SK-N-SH (cell line): ENCODE results near the gene OSBP2. TPM values are rescaled to one million over a fixed set of nuclear protein-coding genes. Genes with fewer than 3 reads are reported as not detected.

Experiments
- CTCF ChIA-PET: fragments of 300-600, 350-600 bp; formaldehyde crosslinking; extraction: SDS; loops from one replicate; lab custom pipeline; 2021; lab: Yijun Ruan, JAX
- POLR2A ChIA-PET: fragments of 350-600 bp; sonication (Branson Sonifier 250); formaldehyde crosslinking; extraction: SDS; loops from one replicate; lab custom pipeline; 2020; ENCODE audit warnings: antibody characterized with exemption, inconsistent platforms; lab: Yijun Ruan, JAX
- DNase-seq: peaks from one replicate; pipeline ENCODE4 v3.0.0; 2012
- H2AFZ ChIP-seq: fragments of 200-600 bp; sonication (generic); 2 replicates; pipeline ENCODE4 v1.8.1; 2016; ENCODE audit warnings: antibody characterized with exemption, mild to moderate bottlenecking, low read depth
- H3F3A ChIP-seq: fragments of 200-600 bp; sonication (generic); replicated peaks from 2 replicates; pipeline ENCODE3; 2016; ENCODE audit warnings: antibody characterized with exemption, mild to moderate bottlenecking; ENCODE audit not compliant: insufficient read depth
- H3K27ac ChIP-seq, 2 experiments: fragments of 200-500 bp in 1 of 2; fragments of 200-600 bp in 1 of 2; sonication (Bioruptor generic) in 1 of 2; sonication (generic), shearing (Covaris generic) in 1 of 2; 2 replicates each; pipeline versions ENCODE4 v1.5.1 to v1.6.1; 2014 to 2016; ENCODE audit warnings: low read depth in 2 of 2, inconsistent platforms in 1 of 2, low read length in 1 of 2, mild to moderate bottlenecking in 1 of 2, mixed read lengths in 1 of 2
- H3K27me3 ChIP-seq: fragments of 200-600 bp; sonication (generic), shearing (Covaris generic); 2 replicates; pipeline ENCODE4 v1.6.1; 2016; ENCODE audit warnings: mixed run types; ENCODE audit not compliant: insufficient read depth
- H3K36me3 ChIP-seq, 2 experiments: fragments of 200-500 bp in 1 of 2; fragments of 200-600 bp in 1 of 2; sonication (Bioruptor generic) in 1 of 2; sonication (generic) in 1 of 2; replicated peaks in 1 of 2; 2 replicates each; pipeline versions ENCODE3 to v1.5.1; 2014 to 2016; ENCODE audit warnings: low read length in 1 of 2, mild to moderate bottlenecking in 1 of 2; ENCODE audit not compliant: insufficient read depth in 2 of 2, control insufficient read depth in 1 of 2
- H3K4me1 ChIP-seq, 2 experiments: fragments of 200-500 bp in 1 of 2; fragments of 200-600 bp in 1 of 2; sonication (Bioruptor generic) in 1 of 2; sonication (generic), shearing (Covaris generic) in 1 of 2; 2 replicates each; pipeline versions ENCODE4 v1.5.1 to v1.6.1; 2014 to 2016; ENCODE audit warnings: low read depth in 1 of 2, low read length in 1 of 2, mixed run types in 1 of 2; ENCODE audit not compliant: insufficient read depth in 2 of 2, control insufficient read depth in 1 of 2
- H3K4me2 ChIP-seq: fragments of 200-600 bp; sonication (generic), shearing (Covaris generic); 2 replicates; pipeline ENCODE4 v1.6.1; 2017; ENCODE audit warnings: mixed run types
- H3K4me3 ChIP-seq, 2 experiments: fragments of 200-500 bp in 1 of 2; fragments of 200-600 bp in 1 of 2; sonication (Bioruptor generic) in 1 of 2; sonication (generic), shearing (Covaris generic) in 1 of 2; 2 replicates each; pipeline versions ENCODE4 v1.5.1 to v1.8.1; 2014 to 2016; ENCODE audit warnings: low read depth in 2 of 2, inconsistent platforms in 1 of 2, low read length in 1 of 2, mild to moderate bottlenecking in 1 of 2, mixed read lengths in 1 of 2, moderate library complexity in 1 of 2
- H3K79me2 ChIP-seq: fragments of 200-600 bp; sonication (generic); 2 replicates; pipeline ENCODE4 v1.8.1; 2017; ENCODE audit warnings: mild to moderate bottlenecking; ENCODE audit not compliant: insufficient read depth
- H3K9ac ChIP-seq: fragments of 200-600 bp; sonication (generic); 2 replicates; pipeline ENCODE4 v1.6.1; 2017; ENCODE audit warnings: mixed run types
- H3K9me2 ChIP-seq: fragments of 200-600 bp; sonication (generic); 2 replicates; pipeline ENCODE4 v1.6.1; 2017; ENCODE audit warnings: mixed run types
- H3K9me3 ChIP-seq: fragments of 200-600 bp; sonication (generic); 2 replicates; pipeline ENCODE4 v1.6.1; 2017; ENCODE audit warnings: mixed run types, mild to moderate bottlenecking, moderate library complexity
- H4K20me1 ChIP-seq: fragments of 200-600 bp; sonication (generic); 2 replicates; pipeline ENCODE4 v1.6.1; 2017; ENCODE audit warnings: mild to moderate bottlenecking, mixed run types; ENCODE audit not compliant: insufficient read depth
- ELF1 ChIP-seq: IDR thresholded peaks from 2 replicates; pipeline ENCODE4 v1.4.0; 2012
- EP300 ChIP-seq, 2 experiments: IDR thresholded peaks; 2 replicates each; pipeline versions ENCODE4 v1.4.0 to v1.6.1; 2012; ENCODE audit warnings: borderline replicate concordance in 1 of 2, low read depth in 1 of 2, low read length in 1 of 2
- FOSL2 ChIP-seq: IDR thresholded peaks from 2 replicates; pipeline ENCODE4 v1.4.0; 2012; ENCODE audit warnings: low read depth, mild to moderate bottlenecking, moderate library complexity, borderline replicate concordance
- GATA2 ChIP-seq: sonication (generic); formaldehyde crosslinking; IDR thresholded peaks from 2 replicates; pipeline ENCODE4 v1.5.0; 2020; ENCODE audit warnings: mild to moderate bottlenecking, missing genetic modification reagents
- JUND ChIP-seq: IDR thresholded peaks from 2 replicates; pipeline ENCODE4 v1.4.0; 2012
- NRF1 ChIP-seq: IDR thresholded peaks from 2 replicates; pipeline ENCODE4 v1.6.1; 2012; ENCODE audit warnings: low read depth, mild to moderate bottlenecking, low read length
- RAD21 ChIP-seq: IDR thresholded peaks from 2 replicates; pipeline ENCODE4 v1.6.1; 2012; ENCODE audit warnings: mild to moderate bottlenecking, low read length
- RCOR1 ChIP-seq: fragments of 150-350 bp; IDR thresholded peaks from 2 replicates; pipeline ENCODE4 v1.6.1; 2017; ENCODE audit warnings: antibody characterized with exemption, low read length
- SIN3A ChIP-seq: IDR thresholded peaks from 2 replicates; pipeline ENCODE4 v1.6.1; 2012; ENCODE audit warnings: low read depth, mild to moderate bottlenecking, low read length, moderate library complexity, borderline replicate concordance
- TAF1 ChIP-seq: IDR thresholded peaks from 2 replicates; pipeline ENCODE4 v1.6.1; 2012; ENCODE audit warnings: low read depth, mild to moderate bottlenecking, low read length, moderate library complexity, borderline replicate concordance
- TCF12 ChIP-seq: IDR thresholded peaks from 2 replicates; pipeline ENCODE4 v1.4.0; 2012
- TEAD4 ChIP-seq: IDR thresholded peaks from 2 replicates; pipeline ENCODE4 v1.4.0; 2012; ENCODE audit warnings: mild to moderate bottlenecking, borderline replicate concordance; ENCODE audit not compliant: insufficient read depth
- YY1 ChIP-seq: IDR thresholded peaks from 2 replicates; pipeline ENCODE4 v1.4.0; 2012; ENCODE audit warnings: low read depth, mild to moderate bottlenecking
- WGBS: methylation state at CpG from one replicate; pipeline ENCODE4 v1.1.6; 2017; ENCODE audit warnings: low lambda C conversion rate; 5-methylcytosine and 5-hydroxymethylcytosine counted together
- polyA plus RNA-seq, 3 experiments: library from polyadenylated mRNA; depleted of rRNA; stranded (reverse); fragments of >200 nt; gene quantifications; 2 replicates each; pipeline ENCODE4 v1.2.3, GENCODE V29; 2012
- TF ChIP-seq, protein P1 (sequence below): fragments of 150-350 bp; IDR thresholded peaks from 2 replicates; pipeline ENCODE4 v1.6.1; 2017; ENCODE audit warnings: antibody characterized with exemption, low read length, low read depth, borderline replicate concordance
- TF ChIP-seq, protein P2 (sequence below): IDR thresholded peaks from 2 replicates; pipeline ENCODE4 v1.4.0; 2012; ENCODE audit warnings: low read depth, borderline replicate concordance
- TF ChIP-seq, protein P3 (sequence below): IDR thresholded peaks from 2 replicates; pipeline ENCODE4 v1.4.0; 2012; ENCODE audit warnings: low read depth, borderline replicate concordance
- TF ChIP-seq, protein P4 (sequence below): fragments of 150-350 bp; IDR thresholded peaks from 2 replicates; pipeline ENCODE4 v1.6.1; 2016; ENCODE audit warnings: mild to moderate bottlenecking, low read depth, low read length
- TF ChIP-seq, protein P5 (sequence below): IDR thresholded peaks from 2 replicates; pipeline ENCODE4 v1.4.0; 2012; ENCODE audit warnings: low read depth
- TF ChIP-seq, protein P6 (sequence below): IDR thresholded peaks from 2 replicates; pipeline ENCODE4; 2012

The OSBP2 gene
- polyA plus RNA-seq, 1 of the 3 experiments (the other 2 are of a cell fraction) = 3.1 TPM

DNA sequence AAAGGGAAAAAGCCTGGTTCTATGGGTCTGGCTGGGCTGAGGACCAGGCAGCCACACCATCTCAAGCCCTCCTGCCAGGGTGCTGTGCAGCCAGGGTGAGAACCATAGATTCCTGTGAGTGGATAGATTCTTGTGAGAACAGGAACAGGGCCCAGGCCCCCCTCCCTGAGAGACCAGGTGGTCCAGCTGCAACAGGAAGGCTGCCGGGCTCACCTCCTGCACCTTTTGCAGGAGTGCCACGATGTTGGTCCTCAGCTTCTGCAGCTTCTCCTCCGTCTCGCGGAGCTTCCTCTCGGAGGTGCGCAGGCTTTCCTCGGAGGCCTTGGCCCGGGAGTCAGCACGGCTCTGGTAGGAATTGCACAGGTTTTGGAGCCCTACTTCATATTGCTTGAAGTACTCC lies 233.1 kb downstream of the OSBP2 start:
- TF ChIP-seq TAF1 (no peak), NRF1 (no peak), YY1 (no peak), RCOR1 (no peak), RAD21 (no peak)
- TF ChIP-seq, protein P1, sequence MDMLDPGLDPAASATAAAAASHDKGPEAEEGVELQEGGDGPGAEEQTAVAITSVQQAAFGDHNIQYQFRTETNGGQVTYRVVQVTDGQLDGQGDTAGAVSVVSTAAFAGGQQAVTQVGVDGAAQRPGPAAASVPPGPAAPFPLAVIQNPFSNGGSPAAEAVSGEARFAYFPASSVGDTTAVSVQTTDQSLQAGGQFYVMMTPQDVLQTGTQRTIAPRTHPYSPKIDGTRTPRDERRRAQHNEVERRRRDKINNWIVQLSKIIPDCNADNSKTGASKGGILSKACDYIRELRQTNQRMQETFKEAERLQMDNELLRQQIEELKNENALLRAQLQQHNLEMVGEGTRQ = no peak
- TF ChIP-seq, protein P2, sequence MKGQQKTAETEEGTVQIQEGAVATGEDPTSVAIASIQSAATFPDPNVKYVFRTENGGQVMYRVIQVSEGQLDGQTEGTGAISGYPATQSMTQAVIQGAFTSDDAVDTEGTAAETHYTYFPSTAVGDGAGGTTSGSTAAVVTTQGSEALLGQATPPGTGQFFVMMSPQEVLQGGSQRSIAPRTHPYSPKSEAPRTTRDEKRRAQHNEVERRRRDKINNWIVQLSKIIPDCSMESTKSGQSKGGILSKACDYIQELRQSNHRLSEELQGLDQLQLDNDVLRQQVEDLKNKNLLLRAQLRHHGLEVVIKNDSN = no peak
- no peaks in the 10 kb centered on the region for H3K79me2 ChIP-seq
- H3K36me3 ChIP-seq = peaks cover 15 to 54% of the 10 kb centered on the region in 2 experiments
- no peaks in the 10 kb centered on the region for H4K20me1 ChIP-seq
- H3K9ac ChIP-seq = no peak overlapping the region
- DNase-seq = no peak
- ChIA-PET CTCF (interaction anchor here (0.6 kb wide), 1 partner anchor 1351 kb away, joined by 3 read pairs; no protein-coding TSS in a partner anchor), POLR2A (no interaction called here)
- H3K27me3 ChIP-seq = no peaks in the 10 kb centered on the region
- H3K27ac ChIP-seq = no peak overlapping the region
- H3K9me3 ChIP-seq = no peaks in the 10 kb centered on the region
- no peak overlapping the region for H3K4me3 ChIP-seq
- H2AFZ ChIP-seq = no peak overlapping the region
- H3K9me2 ChIP-seq = no peaks in the 10 kb centered on the region
- no peaks in the 10 kb centered on the region for H3F3A ChIP-seq
- no peak overlapping the region for H3K4me2 ChIP-seq
- no peaks in the 10 kb centered on the region for H3K4me1 ChIP-seq
- WGBS = 93% methylated on average over 6 of the region's 10 CpGs

DNA sequence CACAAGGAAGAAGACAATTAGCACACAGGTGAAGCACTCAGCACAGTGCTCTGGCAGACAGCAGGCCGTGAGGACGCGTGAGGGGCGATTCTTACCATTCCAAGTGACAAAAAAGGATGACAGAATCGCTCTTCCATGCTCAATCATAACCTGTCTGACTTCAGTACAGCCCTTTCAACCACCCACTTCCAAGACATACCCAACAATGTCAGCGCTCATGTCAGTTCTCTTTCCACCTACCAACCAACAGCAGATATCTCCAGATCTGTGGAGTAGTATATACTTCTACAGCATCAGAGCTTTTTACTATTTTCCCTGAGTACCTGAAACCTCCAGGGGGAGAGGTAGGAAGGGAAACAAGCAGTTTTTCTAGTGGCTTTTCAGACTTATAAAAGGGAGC lies 233.7 kb downstream of the OSBP2 start:
- no peaks in the 10 kb centered on the region for H3K27me3 ChIP-seq
- CTCF ChIA-PET = interaction anchor here (0.6 kb wide), 1 partner anchor 1351 kb away, joined by 3 read pairs; no protein-coding TSS in a partner anchor

More for the DNA sequence above, 233.7 kb downstream of the OSBP2 start:
- Histone ChIP-seq H3K36me3 (peaks cover 15 to 60% of the 10 kb centered on the region in 2 experiments), H3F3A (no peaks in the 10 kb centered on the region), H3K27ac (no peak overlapping the region), H3K4me1 (no peaks in the 10 kb centered on the region), H3K9ac (no peak overlapping the region), H3K4me2 (no peak overlapping the region), H3K9me3 (no peaks in the 10 kb centered on the region), H4K20me1 (no peaks in the 10 kb centered on the region), H3K9me2 (no peaks in the 10 kb centered on the region), H2AFZ (no peak overlapping the region), H3K4me3 (no peak overlapping the region), H3K79me2 (no peaks in the 10 kb centered on the region)
- POLR2A ChIA-PET = no interaction called here
- WGBS = 91% methylated on average over 6 of the region's 6 CpGs
- TF ChIP-seq TAF1 (no peak), GATA2 (CRISPR knock-in tag) (no peak), TEAD4 (no peak), RAD21 (no peak), SIN3A (no peak), EP300 (IDR thresholded peaks at IDR 0.05; ENCODE audit: borderline replicate concordance in 1 of 2, low read depth in 1 of 2, low read length in 1 of 2) (no peak), FOSL2 (no peak), TCF12 (no peak), JUND (no peak), ELF1 (no peak)
- TF ChIP-seq, protein P3, sequence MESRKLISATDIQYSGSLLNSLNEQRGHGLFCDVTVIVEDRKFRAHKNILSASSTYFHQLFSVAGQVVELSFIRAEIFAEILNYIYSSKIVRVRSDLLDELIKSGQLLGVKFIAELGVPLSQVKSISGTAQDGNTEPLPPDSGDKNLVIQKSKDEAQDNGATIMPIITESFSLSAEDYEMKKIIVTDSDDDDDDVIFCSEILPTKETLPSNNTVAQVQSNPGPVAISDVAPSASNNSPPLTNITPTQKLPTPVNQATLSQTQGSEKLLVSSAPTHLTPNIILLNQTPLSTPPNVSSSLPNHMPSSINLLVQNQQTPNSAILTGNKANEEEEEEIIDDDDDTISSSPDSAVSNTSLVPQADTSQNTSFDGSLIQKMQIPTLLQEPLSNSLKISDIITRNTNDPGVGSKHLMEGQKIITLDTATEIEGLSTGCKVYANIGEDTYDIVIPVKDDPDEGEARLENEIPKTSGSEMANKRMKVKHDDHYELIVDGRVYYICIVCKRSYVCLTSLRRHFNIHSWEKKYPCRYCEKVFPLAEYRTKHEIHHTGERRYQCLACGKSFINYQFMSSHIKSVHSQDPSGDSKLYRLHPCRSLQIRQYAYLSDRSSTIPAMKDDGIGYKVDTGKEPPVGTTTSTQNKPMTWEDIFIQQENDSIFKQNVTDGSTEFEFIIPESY = no peak
- TF ChIP-seq, protein P4, sequence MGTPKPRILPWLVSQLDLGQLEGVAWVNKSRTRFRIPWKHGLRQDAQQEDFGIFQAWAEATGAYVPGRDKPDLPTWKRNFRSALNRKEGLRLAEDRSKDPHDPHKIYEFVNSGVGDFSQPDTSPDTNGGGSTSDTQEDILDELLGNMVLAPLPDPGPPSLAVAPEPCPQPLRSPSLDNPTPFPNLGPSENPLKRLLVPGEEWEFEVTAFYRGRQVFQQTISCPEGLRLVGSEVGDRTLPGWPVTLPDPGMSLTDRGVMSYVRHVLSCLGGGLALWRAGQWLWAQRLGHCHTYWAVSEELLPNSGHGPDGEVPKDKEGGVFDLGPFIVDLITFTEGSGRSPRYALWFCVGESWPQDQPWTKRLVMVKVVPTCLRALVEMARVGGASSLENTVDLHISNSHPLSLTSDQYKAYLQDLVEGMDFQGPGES = no peak
- TF ChIP-seq, protein P1 = no peak
- TF ChIP-seq, protein P5, sequence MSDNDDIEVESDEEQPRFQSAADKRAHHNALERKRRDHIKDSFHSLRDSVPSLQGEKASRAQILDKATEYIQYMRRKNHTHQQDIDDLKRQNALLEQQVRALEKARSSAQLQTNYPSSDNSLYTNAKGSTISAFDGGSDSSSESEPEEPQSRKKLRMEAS = no peak
- TF ChIP-seq, protein P6, sequence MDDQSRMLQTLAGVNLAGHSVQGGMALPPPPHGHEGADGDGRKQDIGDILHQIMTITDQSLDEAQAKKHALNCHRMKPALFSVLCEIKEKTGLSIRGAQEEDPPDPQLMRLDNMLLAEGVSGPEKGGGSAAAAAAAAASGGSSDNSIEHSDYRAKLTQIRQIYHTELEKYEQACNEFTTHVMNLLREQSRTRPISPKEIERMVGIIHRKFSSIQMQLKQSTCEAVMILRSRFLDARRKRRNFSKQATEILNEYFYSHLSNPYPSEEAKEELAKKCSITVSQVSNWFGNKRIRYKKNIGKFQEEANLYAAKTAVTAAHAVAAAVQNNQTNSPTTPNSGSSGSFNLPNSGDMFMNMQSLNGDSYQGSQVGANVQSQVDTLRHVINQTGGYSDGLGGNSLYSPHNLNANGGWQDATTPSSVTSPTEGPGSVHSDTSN = no peak
- DNase-seq = no peak
